Measurements from ENCODE around the gene ATG9B. TPM values are rescaled to one million over a fixed set of nuclear protein-coding genes. Genes with fewer than 3 reads are reported as not detected.

Gene ATG9B
- total and polyA plus RNA-seq, 3 experiments from 2014 or later, result 3.8 to 15.4 (median 4.2) TPM

DNA sequence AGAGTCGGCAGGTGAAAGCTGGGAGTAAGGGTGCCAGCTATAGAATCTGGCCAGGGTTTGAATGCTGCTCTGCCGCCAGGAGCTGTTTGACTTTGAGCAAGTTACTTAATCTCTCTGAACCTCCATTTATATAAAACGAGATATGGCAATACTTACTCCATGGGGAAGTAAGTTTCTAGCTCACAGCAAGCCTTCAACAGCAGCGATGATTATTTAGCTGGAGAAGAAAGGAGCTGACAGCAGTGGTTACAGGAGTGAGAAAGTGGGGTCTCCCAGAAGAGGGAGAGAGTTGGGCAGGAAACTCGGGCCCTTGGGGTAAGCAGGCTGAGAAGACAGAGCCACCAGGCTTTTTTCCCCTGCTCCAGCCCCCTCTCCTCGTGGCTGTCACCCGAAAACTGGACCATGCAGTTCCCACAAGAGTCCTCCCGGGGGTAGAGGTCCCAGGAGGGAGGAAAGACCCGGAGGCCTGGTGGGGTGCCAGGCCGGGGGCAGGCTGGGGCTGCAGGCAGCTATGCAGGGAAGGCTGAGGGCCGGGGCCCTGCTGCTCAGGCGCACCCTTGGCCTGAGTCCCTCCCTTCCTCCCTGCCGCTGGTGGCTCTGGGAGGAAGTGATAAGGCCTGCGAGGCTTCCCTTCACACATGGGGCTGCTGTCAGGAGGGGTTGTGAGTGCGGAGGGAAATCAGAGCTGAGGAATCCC, 30.0 kb downstream of the ATG9B start:
- Mint-ChIP-seq H3K36me3 (peaks cover 0 to 15% (median 0%) of the 10 kb centered on the region in 3 donors), H3K27ac (peak overlapping the region in 2 of 8 donors; percentile 17 to 76), H3K27me3 (peaks cover 4 to 12% of the 10 kb centered on the region in 2 donors), H3K4me3 (no peak overlapping the region), H3K9me3 (peaks cover 7 to 19% (median 14%) of the 10 kb centered on the region in 5 donors), H3K4me1 (peaks cover 19 to 29% (median 20%) of the 10 kb centered on the region in 3 donors)
- peak overlapping the region; percentile 69 for H3K27ac ChIP-seq (ENCODE audit: low read depth, low read length)
- H3K4me3 ChIP-seq (ENCODE audit: low read length), result peak overlapping the region; percentile 5
- POLR2A ChIA-PET, result interaction anchor here (0.8 kb wide), 1 partner anchor 15 kb away, joined by 3 read pairs; no protein-coding TSS in a partner anchor
- H3K27me3 ChIP-seq (ENCODE audit: insufficient read depth, low read length, poor library complexity, severe bottlenecking), result no peaks in the 10 kb centered on the region
- DNase-seq, result no peak
- H3K4me1 ChIP-seq (ENCODE audit: insufficient read depth, low read length), result peaks cover 44% of the 10 kb centered on the region
- CTCF ChIA-PET, result interaction anchor here (0.8 to 2.3 kb wide), 10 partner anchors 9 to 118 kb away, joined by 3 to 13 read pairs (median 6); no protein-coding TSS in a partner anchor
- no peaks in the 10 kb centered on the region for H3K36me3 ChIP-seq (ENCODE audit: insufficient read depth, low read length)
- peaks cover 12% of the 10 kb centered on the region for H3K9me3 ChIP-seq (ENCODE audit: low read length)

DNA sequence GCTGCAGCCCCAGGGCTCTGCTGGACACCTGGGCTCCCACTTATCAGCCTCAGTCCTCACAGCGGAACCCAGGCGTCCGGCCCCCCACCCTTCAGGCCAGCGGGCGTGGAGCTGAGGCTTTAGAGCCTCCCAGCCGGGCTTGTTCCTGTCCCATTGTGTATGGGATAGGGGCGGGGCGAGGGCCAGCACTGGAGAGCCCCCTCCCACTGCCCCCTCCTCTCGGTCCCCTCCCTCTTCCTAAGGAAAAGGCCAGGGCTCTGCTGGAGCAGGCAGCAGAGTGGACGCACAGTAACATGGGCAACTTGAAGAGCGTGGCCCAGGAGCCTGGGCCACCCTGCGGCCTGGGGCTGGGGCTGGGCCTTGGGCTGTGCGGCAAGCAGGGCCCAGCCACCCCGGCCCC, 30.8 kb downstream of the ATG9B start:
- Histone ChIP-seq H3K36me3 (ENCODE audit: insufficient read depth, low read length) (no peaks in the 10 kb centered on the region), H3K27me3 (ENCODE audit: insufficient read depth, low read length, poor library complexity, severe bottlenecking) (no peaks in the 10 kb centered on the region), H3K9me3 (ENCODE audit: low read length) (peaks cover 12% of the 10 kb centered on the region), H3K27ac (ENCODE audit: low read depth, low read length) (no peak overlapping the region), H3K4me1 (ENCODE audit: insufficient read depth, low read length) (peaks cover 42% of the 10 kb centered on the region), H3K4me3 (ENCODE audit: low read length) (no peak overlapping the region)
- CTCF ChIA-PET, result interaction anchor here (1.3 to 2.3 kb wide), 8 partner anchors 9 to 31 kb away, joined by 3 to 13 read pairs (median 8); no protein-coding TSS in a partner anchor
- peaks cover 20 to 31% (median 21%) of the 10 kb centered on the region in 3 donors for H3K4me1 Mint-ChIP-seq
- H3K36me3 Mint-ChIP-seq, result peaks cover 0 to 15% (median 0%) of the 10 kb centered on the region in 3 donors
- no peak for DNase-seq
- no peak overlapping the region for H3K27ac Mint-ChIP-seq
- peaks cover 4 to 14% of the 10 kb centered on the region in 2 donors for H3K27me3 Mint-ChIP-seq
- peaks cover 6 to 19% (median 14%) of the 10 kb centered on the region in 5 donors for H3K9me3 Mint-ChIP-seq
- POLR2A ChIA-PET, result no interaction called here
- no peak overlapping the region for H3K4me3 Mint-ChIP-seq

DNA sequence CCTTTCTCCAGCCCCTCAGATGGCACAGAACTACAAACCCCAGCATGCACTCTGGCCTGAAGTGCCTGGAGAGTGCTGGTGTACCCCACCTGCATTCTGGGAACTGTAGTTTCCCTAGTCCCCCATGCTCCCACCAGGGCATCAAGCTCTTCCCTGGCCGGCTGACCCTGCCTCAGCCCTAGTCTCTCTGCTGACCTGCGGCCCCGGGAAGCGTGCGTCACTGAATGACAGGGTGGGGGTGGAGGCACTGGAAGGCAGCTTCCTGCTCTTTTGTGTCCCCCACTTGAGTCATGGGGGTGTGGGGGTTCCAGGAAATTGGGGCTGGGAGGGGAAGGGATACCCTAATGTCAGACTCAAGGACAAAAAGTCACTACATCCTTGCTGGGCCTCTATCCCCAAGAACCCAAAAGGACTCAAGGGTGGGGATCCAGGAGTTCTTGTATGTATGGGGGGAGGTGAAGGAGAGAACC, 31.4 kb downstream of the ATG9B start:
- CTCF ChIA-PET, result interaction anchor here (0.7 to 4.7 kb wide), 6 partner anchors 15 to 94 kb away, joined by 3 to 31 read pairs (median 5); no protein-coding TSS in a partner anchor
- H3K4me1 ChIP-seq (ENCODE audit: insufficient read depth, low read length), result peaks cover 42% of the 10 kb centered on the region
- no peaks in the 10 kb centered on the region for H3K36me3 ChIP-seq (ENCODE audit: insufficient read depth, low read length)
- peaks cover 12% of the 10 kb centered on the region for H3K9me3 ChIP-seq (ENCODE audit: low read length)
- peaks cover 6 to 19% (median 14%) of the 10 kb centered on the region in 5 donors for H3K9me3 Mint-ChIP-seq
- H3K36me3 Mint-ChIP-seq, result peaks cover 0 to 15% (median 0%) of the 10 kb centered on the region in 3 donors
- H3K27ac Mint-ChIP-seq, result peak overlapping the region in 1 of 8 donors; percentile 40
- no peak for DNase-seq
- no peaks in the 10 kb centered on the region for H3K27me3 ChIP-seq (ENCODE audit: insufficient read depth, low read length, poor library complexity, severe bottlenecking)
- POLR2A ChIA-PET, result no interaction called here
- H3K4me3 ChIP-seq (ENCODE audit: low read length), result no peak overlapping the region
- peaks cover 20 to 31% (median 21%) of the 10 kb centered on the region in 3 donors for H3K4me1 Mint-ChIP-seq
- peaks cover 4 to 19% of the 10 kb centered on the region in 2 donors for H3K27me3 Mint-ChIP-seq
- no peak overlapping the region for H3K27ac ChIP-seq (ENCODE audit: low read depth, low read length)
- H3K4me3 Mint-ChIP-seq, result no peak overlapping the region

- H3K4me3 ChIP-seq (ENCODE audit: low read length), result no peak overlapping the region
- Mint-ChIP-seq H3K4me1 (peaks cover 16 to 27% (median 19%) of the 10 kb centered on the region in 3 donors), H3K9me3 (peaks cover 6 to 19% (median 14%) of the 10 kb centered on the region in 5 donors), H3K4me3 (no peak overlapping the region), H3K27ac (no peak overlapping the region), H3K27me3 (peaks cover 4 to 15% of the 10 kb centered on the region in 2 donors), H3K36me3 (peaks cover 0 to 15% (median 0%) of the 10 kb centered on the region in 3 donors)
- peaks cover 12% of the 10 kb centered on the region for H3K9me3 ChIP-seq (ENCODE audit: low read length)
- peaks cover 40% of the 10 kb centered on the region for H3K4me1 ChIP-seq (ENCODE audit: insufficient read depth, low read length)
- no peak for DNase-seq
- ChIA-PET CTCF (interaction anchor here (0.7 to 4.7 kb wide), 4 partner anchors 18 to 94 kb away, joined by 4 to 31 read pairs (median 5); no protein-coding TSS in a partner anchor), POLR2A (interaction anchor here (0.6 kb wide), 1 partner anchor 40 kb away, joined by 3 read pairs; no protein-coding TSS in a partner anchor)
- H3K27me3 ChIP-seq (ENCODE audit: insufficient read depth, low read length, poor library complexity, severe bottlenecking), result no peaks in the 10 kb centered on the region
- H3K27ac ChIP-seq (ENCODE audit: low read depth, low read length), result no peak overlapping the region
- no peaks in the 10 kb centered on the region for H3K36me3 ChIP-seq (ENCODE audit: insufficient read depth, low read length)
These were observed 32.1 kb downstream of the ATG9B start for GRCh38 chr7:150992051-150992640.

DNA sequence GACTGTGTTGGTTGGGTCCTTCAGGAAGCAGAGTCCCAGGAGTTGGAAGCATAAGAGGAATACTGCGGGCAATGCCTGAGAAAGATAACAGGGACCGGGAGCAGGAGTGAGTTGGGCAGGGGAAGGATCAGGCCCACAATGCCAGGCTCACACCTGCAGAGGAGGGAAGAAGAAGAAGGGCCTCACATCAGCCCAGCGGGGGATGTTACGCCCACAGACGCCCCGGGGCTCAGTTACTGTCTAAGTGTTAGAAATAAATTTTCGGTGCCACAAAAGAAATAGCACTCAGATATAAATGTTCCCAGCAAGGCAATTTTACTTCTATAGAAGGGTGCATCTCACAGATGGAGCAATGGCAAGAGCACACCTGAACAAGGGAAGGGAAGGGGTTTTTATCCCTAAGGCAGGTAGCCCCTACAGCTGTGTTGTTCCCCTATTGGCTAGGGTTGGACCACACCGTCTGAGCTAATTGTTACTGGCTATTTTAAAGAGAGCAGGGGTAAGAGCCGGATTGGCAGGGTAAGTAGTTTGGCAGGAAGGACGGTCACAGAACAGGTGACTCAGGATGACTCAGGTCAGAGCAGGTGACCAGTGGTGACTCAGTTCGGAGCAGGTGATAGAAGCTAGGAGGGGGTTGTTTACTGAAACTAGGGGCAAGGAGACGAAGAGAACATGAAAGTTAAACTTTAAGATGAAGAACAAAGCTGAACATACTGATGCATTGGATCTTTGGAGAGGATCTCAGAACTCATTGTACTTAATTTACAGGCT, 33.7 kb downstream of the ATG9B start, which contains the start of gene NOS3:
Gene NOS3, plus strand, starts transcription at position 602 of the 771 bp plus-strand sequence. CDS start 2,787 bp downstream, outside the sequence.
- Mint-ChIP-seq H3K27me3 (peaks cover 9 to 22% of the 10 kb centered on the region in 2 donors), H3K27ac (peak within 1 kb of the TSS in 1 of 8 donors; percentile 79), H3K36me3 (peaks cover 0 to 15% (median 0%) of the 10 kb centered on the region in 3 donors), H3K4me1 (peaks cover 19 to 33% (median 22%) of the 10 kb centered on the region in 3 donors), H3K9me3 (peaks cover 6 to 19% (median 14%) of the 10 kb centered on the region in 5 donors), H3K4me3 (peak within 1 kb of the TSS in 1 of 7 donors; percentile 21)
- DNase-seq, result no peak
- Histone ChIP-seq H3K27me3 (ENCODE audit: insufficient read depth, low read length, poor library complexity, severe bottlenecking) (no peaks in the 10 kb centered on the region), H3K4me1 (ENCODE audit: insufficient read depth, low read length) (peaks cover 33% of the 10 kb centered on the region), H3K36me3 (ENCODE audit: insufficient read depth, low read length) (no peaks in the 10 kb centered on the region), H3K9me3 (ENCODE audit: low read length) (peaks cover 12% of the 10 kb centered on the region), H3K27ac (ENCODE audit: low read depth, low read length) (no peak within 1 kb of the TSS), H3K4me3 (ENCODE audit: low read length) (no peak within 1 kb of the TSS)
- CTCF ChIA-PET, result interaction anchor here (1.8 to 4.7 kb wide), 5 partner anchors 20 to 92 kb away, joined by 5 to 31 read pairs (median 20); partner anchors contain the start of gene ABCB8
- POLR2A ChIA-PET, result interaction anchor here (0.6 kb wide), 1 partner anchor 194 kb away, joined by 5 read pairs; no protein-coding TSS in a partner anchor

- peaks cover 6 to 19% (median 14%) of the 10 kb centered on the region in 5 donors for H3K9me3 Mint-ChIP-seq
- Histone ChIP-seq H3K27me3 (ENCODE audit: insufficient read depth, low read length, poor library complexity, severe bottlenecking) (no peaks in the 10 kb centered on the region), H3K4me1 (ENCODE audit: insufficient read depth, low read length) (peaks cover 25% of the 10 kb centered on the region), H3K4me3 (ENCODE audit: low read length) (no peak overlapping the region), H3K27ac (ENCODE audit: low read depth, low read length) (no peak overlapping the region), H3K36me3 (ENCODE audit: insufficient read depth, low read length) (no peaks in the 10 kb centered on the region), H3K9me3 (ENCODE audit: low read length) (peaks cover 12% of the 10 kb centered on the region)
- H3K36me3 Mint-ChIP-seq, result peaks cover 0 to 15% (median 0%) of the 10 kb centered on the region in 3 donors
- H3K27ac Mint-ChIP-seq, result no peak overlapping the region
- peaks cover 19 to 29% (median 19%) of the 10 kb centered on the region in 3 donors for H3K4me1 Mint-ChIP-seq
- no peak overlapping the region for H3K4me3 Mint-ChIP-seq
- no peak for DNase-seq
- ChIA-PET CTCF (interaction anchor here (1.3 to 4.7 kb wide), 8 partner anchors 8 to 91 kb away, joined by 4 to 31 read pairs (median 13); partner anchors contain the start of gene ABCB8), POLR2A (interaction anchor here (0.6 kb wide), 1 partner anchor 29 kb away, joined by 3 read pairs; no protein-coding TSS in a partner anchor)
- H3K27me3 Mint-ChIP-seq, result peaks cover 11 to 28% of the 10 kb centered on the region in 2 donors
These were observed 34.8 kb downstream of the ATG9B start for GRCh38 chr7:150989456-150989855.
